ENCODE data around the gene CFDP1.

- no peak for TF ChIP-seq CTCF (IDR thresholded peaks at IDR 0.05; ENCODE audit: borderline replicate concordance, extremely low read depth, low read length, poor library complexity, severe bottlenecking)
- no peak for TF ChIP-seq EZH2 (IDR thresholded peaks at IDR 0.05; ENCODE audit: borderline replicate concordance, low read depth, low read length, severe bottlenecking)
Observed at GRCh38 chr16:75263291-75263962, 169.9 kb downstream of the CFDP1 start.
